ENCODE measurements around the gene TPSAB1. TPM values are rescaled to one million over a fixed set of nuclear protein-coding genes. Genes with fewer than 3 reads are reported as not detected.

Gene TPSAB1
- total RNA-seq, 1 experiment from 2014 or later = not detected

- no peak overlapping the region for H3K4me3 ChIP-seq (ENCODE audit: low read length)
- H2AFZ ChIP-seq (ENCODE audit: low read length) = no peak overlapping the region
- no peak overlapping the region for H3K9ac ChIP-seq (ENCODE audit: low read length)
- ChIA-PET POLR2A (ENCODE audit: unreplicated experiment) (no interaction called here), CTCF (no interaction called here)
- no peaks in the 10 kb centered on the region for H3K9me2 ChIP-seq (replicated peaks; ENCODE audit: low read length)
- H3K27ac ChIP-seq (ENCODE audit: low read length) = no peak overlapping the region
- intact Hi-C loops (cut with micrococcal nuclease) = no loop called here
- no peaks in the 10 kb centered on the region for H3K4me1 ChIP-seq (ENCODE audit: insufficient read depth, low read length)
- TF ChIP-seq EZH2 (IDR thresholded peaks at IDR 0.05; ENCODE audit: low read length, unreplicated experiment) = no peak
- TF ChIP-seq EZH2phosphoT487 (IDR thresholded peaks at IDR 0.05; ENCODE audit: borderline replicate concordance, low read length) = no peak
- H3K4me2 ChIP-seq (ENCODE audit: low read length) = no peak overlapping the region
- no peaks in the 10 kb centered on the region for H3K27me3 ChIP-seq (ENCODE audit: low read length)
- BruUV-seq (replicated peaks) = no TSS peak
- H3K36me3 ChIP-seq (ENCODE audit: low read depth, low read length) = no peaks in the 10 kb centered on the region
- H4K20me1 ChIP-seq (ENCODE audit: low read length) = no peaks in the 10 kb centered on the region
- ATAC-seq (no peak), DNase-seq (no peak)
- no peaks in the 10 kb centered on the region for H3K79me2 ChIP-seq (ENCODE audit: low read length)
- H3K9me3 ChIP-seq (ENCODE audit: low read length) = no peaks in the 10 kb centered on the region
- H3F3A ChIP-seq (ENCODE audit: low read length, unreplicated experiment) = no peaks in the 10 kb centered on the region
Observed at GRCh38 chr16:1210461-1210860, 30.0 kb upstream of the TPSAB1 start.

- no peak overlapping the region for H2AFZ ChIP-seq (ENCODE audit: low read length)
- ATAC-seq (no peak), DNase-seq (no peak)
- H3K9me2 ChIP-seq (replicated peaks; ENCODE audit: low read length) = no peaks in the 10 kb centered on the region
- H3K9ac ChIP-seq (ENCODE audit: low read length) = no peak overlapping the region
- CTCF ChIA-PET = no interaction called here
- no peak overlapping the region for H3K27ac ChIP-seq (ENCODE audit: low read length)
- H3K27me3 ChIP-seq (ENCODE audit: low read length) = no peaks in the 10 kb centered on the region
- no peaks in the 10 kb centered on the region for H3K4me1 ChIP-seq (ENCODE audit: insufficient read depth, low read length)
- H4K20me1 ChIP-seq (ENCODE audit: low read length) = no peaks in the 10 kb centered on the region
- no peaks in the 10 kb centered on the region for H3K79me2 ChIP-seq (ENCODE audit: low read length)
- POLR2A ChIA-PET (ENCODE audit: unreplicated experiment) = no interaction called here
- BruUV-seq (replicated peaks) = no TSS peak
- no peak for TF ChIP-seq EZH2phosphoT487 (IDR thresholded peaks at IDR 0.05; ENCODE audit: borderline replicate concordance, low read length)
- TF ChIP-seq, protein P1, sequence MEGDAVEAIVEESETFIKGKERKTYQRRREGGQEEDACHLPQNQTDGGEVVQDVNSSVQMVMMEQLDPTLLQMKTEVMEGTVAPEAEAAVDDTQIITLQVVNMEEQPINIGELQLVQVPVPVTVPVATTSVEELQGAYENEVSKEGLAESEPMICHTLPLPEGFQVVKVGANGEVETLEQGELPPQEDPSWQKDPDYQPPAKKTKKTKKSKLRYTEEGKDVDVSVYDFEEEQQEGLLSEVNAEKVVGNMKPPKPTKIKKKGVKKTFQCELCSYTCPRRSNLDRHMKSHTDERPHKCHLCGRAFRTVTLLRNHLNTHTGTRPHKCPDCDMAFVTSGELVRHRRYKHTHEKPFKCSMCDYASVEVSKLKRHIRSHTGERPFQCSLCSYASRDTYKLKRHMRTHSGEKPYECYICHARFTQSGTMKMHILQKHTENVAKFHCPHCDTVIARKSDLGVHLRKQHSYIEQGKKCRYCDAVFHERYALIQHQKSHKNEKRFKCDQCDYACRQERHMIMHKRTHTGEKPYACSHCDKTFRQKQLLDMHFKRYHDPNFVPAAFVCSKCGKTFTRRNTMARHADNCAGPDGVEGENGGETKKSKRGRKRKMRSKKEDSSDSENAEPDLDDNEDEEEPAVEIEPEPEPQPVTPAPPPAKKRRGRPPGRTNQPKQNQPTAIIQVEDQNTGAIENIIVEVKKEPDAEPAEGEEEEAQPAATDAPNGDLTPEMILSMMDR (conservative IDR thresholded peaks at IDR 0.05; ENCODE audit: low read depth, low read length) = no peak
- TF ChIP-seq EZH2 (IDR thresholded peaks at IDR 0.05; ENCODE audit: low read length, unreplicated experiment) = no peak
- intact Hi-C loops (cut with micrococcal nuclease) = no loop called here
- H3K9me3 ChIP-seq (ENCODE audit: low read length) = no peaks in the 10 kb centered on the region
- no peaks in the 10 kb centered on the region for H3K36me3 ChIP-seq (ENCODE audit: low read depth, low read length)
- no peak overlapping the region for H3K4me2 ChIP-seq (ENCODE audit: low read length)
- H3F3A ChIP-seq (ENCODE audit: low read length, unreplicated experiment) = no peaks in the 10 kb centered on the region
- H3K4me3 ChIP-seq (ENCODE audit: low read length) = no peak overlapping the region
Observed at GRCh38 chr16:1211451-1212268, 28.8 kb upstream of the TPSAB1 start.

- Histone ChIP-seq H3K9me3 (ENCODE audit: low read length) (no peaks in the 10 kb centered on the region), H3K27me3 (ENCODE audit: low read length) (no peaks in the 10 kb centered on the region), H3K4me1 (ENCODE audit: insufficient read depth, low read length) (no peaks in the 10 kb centered on the region), H3K27ac (ENCODE audit: low read length) (no peak overlapping the region), H3K9me2 (replicated peaks; ENCODE audit: low read length) (no peaks in the 10 kb centered on the region), H3K9ac (ENCODE audit: low read length) (no peak overlapping the region), H3K79me2 (ENCODE audit: low read length) (no peaks in the 10 kb centered on the region), H3K4me3 (ENCODE audit: low read length) (no peak overlapping the region), H3F3A (ENCODE audit: low read length, unreplicated experiment) (no peaks in the 10 kb centered on the region), H4K20me1 (ENCODE audit: low read length) (no peaks in the 10 kb centered on the region), H2AFZ (ENCODE audit: low read length) (no peak overlapping the region), H3K4me2 (ENCODE audit: low read length) (no peak overlapping the region), H3K36me3 (ENCODE audit: low read depth, low read length) (no peaks in the 10 kb centered on the region)
- intact Hi-C loops (cut with micrococcal nuclease) = no loop called here
- ATAC-seq (no peak), DNase-seq (no peak)
- TF ChIP-seq EZH2 (IDR thresholded peaks at IDR 0.05; ENCODE audit: low read length, unreplicated experiment) (no peak), EZH2phosphoT487 (IDR thresholded peaks at IDR 0.05; ENCODE audit: borderline replicate concordance, low read length) (no peak)
- TF ChIP-seq, protein P1 (conservative IDR thresholded peaks at IDR 0.05; ENCODE audit: low read depth, low read length) = no peak
- BruUV-seq (replicated peaks) = no TSS peak
- CTCF ChIA-PET = no interaction called here
- POLR2A ChIA-PET (ENCODE audit: unreplicated experiment) = no interaction called here
Observed at GRCh38 chr16:1212616-1213194, 27.8 kb upstream of the TPSAB1 start.

Data from PC-3 (cell line).